Urothelium cell line (cell line): ENCODE results near the gene BACE1-AS.
"Not testable (repeated sequence)": the region's sequence is repeated elsewhere in the genome, so short reads cannot be mapped to it uniquely, and the experiment has no call there.

Experiments
- DNase-seq: peaks from one replicate; pipeline ENCODE4 v3.0.0; 2011; ENCODE audit warnings: low spot score, mixed read lengths
- FAIRE-seq: peaks from 2 replicates; lab custom pipeline; 2011; peaks lifted over from hg19 to GRCh38; lab: Jason Lieb, UNC

The BACE1-AS gene

GRCh38 chr11:117318738-117319137, 27.6 kb downstream of the BACE1-AS start:
- FAIRE-seq (no peak), DNase-seq (no peak)

- FAIRE-seq, result no peak
These were observed 28.2 kb downstream of the BACE1-AS start for GRCh38 chr11:117319214-117319840.

GRCh38 chr11:117327255-117327566, 36.1 kb downstream of the BACE1-AS start:
- FAIRE-seq, DNase-seq: not testable (repeated sequence)

More at GRCh38 chr11:117319214-117319840, 28.2 kb downstream of the BACE1-AS start:
- no peak for DNase-seq

DNA sequence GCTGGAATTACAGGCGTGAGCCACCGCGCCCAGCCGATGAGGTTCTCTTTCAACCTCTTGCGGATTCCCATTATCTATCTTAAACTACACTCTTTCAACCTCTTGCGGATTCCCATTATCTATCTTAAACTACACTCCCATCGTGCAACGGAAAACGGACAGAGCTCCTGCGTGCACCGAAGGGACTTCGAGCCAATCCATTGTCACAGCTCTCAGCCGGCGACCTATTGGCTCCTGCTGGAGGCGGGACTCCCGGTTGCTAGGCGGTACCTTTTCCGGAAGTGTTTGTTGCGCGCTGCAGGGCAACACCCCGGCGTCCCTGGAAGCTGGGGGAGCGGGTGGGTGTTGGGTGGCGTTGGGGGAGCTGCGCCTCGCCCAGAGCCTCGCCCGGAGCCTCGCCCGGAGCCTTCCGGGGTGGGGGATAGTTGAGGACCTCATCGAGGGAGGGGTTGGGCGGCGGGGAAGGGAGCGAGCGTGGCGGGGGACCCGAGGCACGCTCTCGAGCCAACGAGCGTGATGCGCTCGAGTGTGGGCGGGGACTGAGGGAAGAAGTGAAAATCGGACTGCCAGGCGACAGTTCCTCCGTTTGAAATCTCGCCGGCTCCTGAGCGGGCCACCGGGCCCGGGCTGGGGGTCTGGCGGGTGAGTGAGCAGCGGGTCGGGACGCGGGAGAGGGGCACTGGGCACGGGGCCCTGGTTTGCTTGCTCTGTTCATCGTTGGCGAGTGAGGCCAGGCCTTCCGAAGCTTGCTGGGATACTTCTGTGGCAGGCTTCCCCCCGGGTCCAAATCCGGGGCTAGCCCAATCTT, 36.6 kb downstream of the BACE1-AS start, which contains the start of gene CEP164:
CEP164 (plus strand) TSS at position 288 of the 808 bp plus-strand sequence. CDS start 10,733 bp downstream, outside the sequence.
- peak; percentile 94 for DNase-seq
- no peak for FAIRE-seq

- FAIRE-seq, result no peak
These were observed 37.3 kb downstream of the BACE1-AS start for GRCh38 chr11:117328375-117329010.

DNA sequence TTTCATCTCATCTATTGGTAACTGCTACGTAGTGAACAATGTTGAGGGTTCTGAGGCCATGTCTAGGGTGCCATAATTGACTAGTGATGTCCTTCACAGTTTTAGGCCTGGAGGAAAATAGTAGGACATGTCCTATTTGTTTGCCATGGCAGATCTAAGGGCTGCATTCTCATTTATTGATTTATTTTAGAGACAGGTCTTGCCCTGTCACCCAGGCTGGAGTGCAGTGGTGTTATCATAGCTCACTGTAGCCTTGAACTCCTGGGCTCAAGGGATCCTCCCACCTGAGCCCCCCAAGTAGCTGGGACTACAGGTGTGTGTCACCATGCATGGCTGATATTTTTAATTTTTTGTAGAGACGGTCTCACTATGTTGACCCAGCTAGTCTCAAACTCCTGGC, 41.7 kb downstream of the BACE1-AS start:
- no peak for FAIRE-seq

More at GRCh38 chr11:117328375-117329010, 37.3 kb downstream of the BACE1-AS start:
- peak; percentile 4 for DNase-seq

DNA sequence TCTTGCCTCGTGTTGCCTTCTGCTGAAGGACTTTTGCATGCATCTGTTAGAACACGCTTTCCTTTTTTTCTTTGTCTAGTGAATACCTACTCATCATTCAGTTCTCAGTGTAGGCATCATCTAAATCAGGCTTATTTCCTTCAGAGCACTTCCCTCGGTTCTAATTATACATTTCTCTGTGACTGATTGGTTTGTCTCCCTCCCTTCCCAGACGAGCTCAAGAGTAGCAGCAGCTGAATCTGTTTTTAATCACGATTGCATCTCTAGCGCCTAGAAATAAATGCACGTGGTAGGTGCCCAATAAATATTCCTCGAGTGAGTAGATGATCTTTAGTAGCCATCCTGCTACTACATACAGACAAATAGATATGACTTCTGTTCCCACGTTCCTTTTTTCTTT, 42.8 kb downstream of the BACE1-AS start:
- DNase-seq (no peak), FAIRE-seq (no peak)

More for the DNA sequence above, 41.7 kb downstream of the BACE1-AS start:
- DNase-seq, result no peak

DNA sequence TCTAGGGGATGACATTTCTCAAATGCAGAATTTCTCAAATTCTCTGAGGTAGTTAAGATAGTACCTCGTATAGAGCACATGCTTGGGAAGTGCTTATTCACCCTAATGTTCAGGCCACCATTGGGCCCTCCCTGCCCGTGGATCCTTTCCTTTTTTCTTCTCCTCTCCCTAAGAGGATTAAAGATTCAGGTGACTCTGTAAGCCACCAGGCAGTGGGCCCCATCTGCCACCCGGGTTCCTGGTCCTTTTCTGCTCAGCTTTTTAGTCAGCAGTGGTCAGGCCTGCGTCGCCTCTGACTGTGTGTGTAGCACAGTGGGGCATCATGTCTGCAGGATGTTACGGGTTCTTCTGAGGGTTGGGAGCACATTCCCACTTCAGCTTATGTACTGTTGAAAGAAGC, 43.8 kb downstream of the BACE1-AS start:
- FAIRE-seq (no peak), DNase-seq (no peak)

DNA sequence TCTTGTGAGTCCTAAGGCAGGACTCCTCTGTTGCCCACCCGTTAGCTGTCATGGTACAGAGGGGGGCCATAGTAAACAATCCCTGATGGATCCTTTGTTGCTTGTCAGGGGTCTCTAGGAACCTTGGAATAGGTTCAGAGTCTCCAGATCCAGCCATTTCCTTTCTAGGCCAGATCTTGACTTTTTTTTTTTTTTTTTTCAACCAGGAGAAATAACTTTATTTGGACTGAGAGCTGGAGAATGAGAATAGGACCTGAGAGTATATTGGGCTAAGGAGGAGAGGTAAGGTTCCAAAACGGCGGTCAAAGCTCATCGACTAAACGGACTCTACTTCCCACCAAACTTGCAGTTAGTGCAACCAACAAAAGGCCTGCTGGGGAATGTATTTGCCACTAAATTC, 44.3 kb downstream of the BACE1-AS start:
- no peak for FAIRE-seq
- DNase-seq, result no peak

DNA sequence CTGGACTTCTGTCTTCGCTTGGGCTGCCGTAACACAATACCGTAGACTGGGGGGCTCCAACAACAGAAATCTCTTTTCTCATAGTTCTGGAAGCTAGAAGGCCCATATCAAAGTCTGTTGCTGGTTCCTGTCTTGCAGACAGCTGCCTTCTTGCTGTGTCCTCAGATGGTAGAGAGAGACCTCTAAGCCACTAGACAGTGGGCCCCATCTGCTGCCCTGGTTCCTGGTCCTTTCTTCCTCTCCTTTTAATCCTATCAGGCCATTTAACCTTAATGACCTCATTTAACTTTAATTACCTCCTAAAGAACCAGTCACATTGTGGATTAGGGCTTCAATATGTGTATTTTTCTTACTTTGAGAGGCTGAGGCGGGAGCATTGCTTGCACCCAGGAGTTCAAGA, 45.9 kb downstream of the BACE1-AS start:
- DNase-seq (no peak), FAIRE-seq (no peak)
